Adrenal gland (tissue), 12 donors: Measurements from ENCODE around the gene LZTR1. TPM values are rescaled to one million over a fixed set of nuclear protein-coding genes. Genes with fewer than 3 reads are reported as not detected.

Experiments used
- DNase-seq, 7 donors: peaks; one replicate each; pipeline ENCODE4 v3.0.0-alpha.2; 2019 to 2020
- H3K27ac ChIP-seq, 5 donors: fragments of 200-600 bp; sonication (generic) in 4 of 5; 1 replicate in 3 of 5; 2 replicates in 2 of 5; pipeline versions ENCODE4 v1.5.1 to v1.8.0; 2016 to 2020; ENCODE audit warnings: mild to moderate bottlenecking in 1 of 5
- H3K27me3 ChIP-seq: fragments of 200-600 bp; 2 replicates; pipeline ENCODE4 v1.8.0; 2021
- H3K36me3 ChIP-seq, 2 donors: fragments of 200-600 bp; replicated peaks in 1 of 2; 1 replicate in 1 of 2; 2 replicates in 1 of 2; pipeline versions ENCODE4 v1.5.1 to v1.8.0; 2018 to 2022
- H3K4me1 ChIP-seq, 2 donors: fragments of 200-600 bp; replicated peaks in 1 of 2; 1 replicate in 1 of 2; 2 replicates in 1 of 2; pipeline versions ENCODE4 v1.5.1 to v1.8.0; 2018 to 2021
- H3K4me3 ChIP-seq, 4 donors: fragments of 200-600 bp; sonication (generic) in 3 of 4; one replicate each; pipeline ENCODE4 v1.5.1; 2016 to 2018
- H3K9me3 ChIP-seq, 3 donors: fragments of 200-600 bp; sonication (generic) in 1 of 3; replicated peaks in 1 of 3; 1 replicate in 2 of 3; 2 replicates in 1 of 3; pipeline versions ENCODE4 v1.5.1 to v1.8.0; 2016 to 2021
- POLR2A ChIP-seq, 2 donors: fragments of 450-650 bp; IDR thresholded peaks; one replicate each; pipeline ENCODE4 v1.6.1; 2017; ENCODE audit warnings: antibody characterized with exemption in 2 of 2, mild to moderate bottlenecking in 2 of 2, moderate library complexity in 1 of 2
- WGBS, 4 donors: extraction: QIAGEN DNeasy Blood & Tissue Kit in 2 of 4; methylation state at CpG; one replicate each; pipeline versions ENCODE4 v1.1.5 to v1.1.7; 2013 to 2017; 5-methylcytosine and 5-hydroxymethylcytosine counted together
- intact Hi-C, 2 donors: fragments of 100-400 bp; cut with DNase I; formaldehyde crosslinking; loops; one replicate each; pipeline versions ENCODE4 v1.14.1 to v1.15.0; 2022 to 2023
- polyA plus RNA-seq, 3 donors: library from polyadenylated mRNA; stranded (reverse); fragments of 200-250 nt in 2 of 3; fragments of 350-450 nt in 1 of 3; fragmentation: Illumina TruSeq in 1 of 3; extraction: RNeasy Lipid Tissue Mini Kit (QIAGEN cat#74804) in 1 of 3; gene quantifications; one replicate each; pipeline ENCODE4 v1.2.3, GENCODE V29; 2013 to 2014
- total RNA-seq, 9 donors: library from RNA; depleted of rRNA in 4 of 9; stranded (reverse); fragments of >200 nt in 4 of 9; fragments of 120-200 nt in 1 of 9; fragmentation: NEBNext Ultra II Directional in 1 of 9; extraction: Animal tissue kit (Norgen Biotek cat#: 25700) in 1 of 9; gene quantifications; one replicate each; pipeline versions ENCODE4 v1.1.0 to v1.2.4, GENCODE V29; 2013 to 2023
- TF ChIP-seq, protein P1 (sequence below), 6 experiments: fragments of 450-650 bp in 4 of 6; fragments of 200-600 bp in 2 of 6; sonication (generic) in 1 of 6; IDR thresholded peaks; 1 replicate in 5 of 6; 2 replicates in 1 of 6; pipeline versions ENCODE4 v1.5.1 to v1.8.0; 2016 to 2021; ENCODE audit warnings: antibody characterized with exemption in 6 of 6, mild to moderate bottlenecking in 2 of 6, moderate library complexity in 1 of 6
- donor health status: healthy with polysubstance abuse.
- donor health status: Bipolar disorder and iron deficiency.
- donor health status: DM: yes; HTN: yes; CAD: no.
- donor health status: DM: no; HTN: no; CAD: no.
- donor health status: DM: no; HTN: no; CAD: no.
- donor health status: DM: yes; HTN: yes; CAD: no.

The LZTR1 gene
- total and polyA plus RNA-seq, 12 donors, result 32.6 to 100 (median 55.8) TPM

DNA sequence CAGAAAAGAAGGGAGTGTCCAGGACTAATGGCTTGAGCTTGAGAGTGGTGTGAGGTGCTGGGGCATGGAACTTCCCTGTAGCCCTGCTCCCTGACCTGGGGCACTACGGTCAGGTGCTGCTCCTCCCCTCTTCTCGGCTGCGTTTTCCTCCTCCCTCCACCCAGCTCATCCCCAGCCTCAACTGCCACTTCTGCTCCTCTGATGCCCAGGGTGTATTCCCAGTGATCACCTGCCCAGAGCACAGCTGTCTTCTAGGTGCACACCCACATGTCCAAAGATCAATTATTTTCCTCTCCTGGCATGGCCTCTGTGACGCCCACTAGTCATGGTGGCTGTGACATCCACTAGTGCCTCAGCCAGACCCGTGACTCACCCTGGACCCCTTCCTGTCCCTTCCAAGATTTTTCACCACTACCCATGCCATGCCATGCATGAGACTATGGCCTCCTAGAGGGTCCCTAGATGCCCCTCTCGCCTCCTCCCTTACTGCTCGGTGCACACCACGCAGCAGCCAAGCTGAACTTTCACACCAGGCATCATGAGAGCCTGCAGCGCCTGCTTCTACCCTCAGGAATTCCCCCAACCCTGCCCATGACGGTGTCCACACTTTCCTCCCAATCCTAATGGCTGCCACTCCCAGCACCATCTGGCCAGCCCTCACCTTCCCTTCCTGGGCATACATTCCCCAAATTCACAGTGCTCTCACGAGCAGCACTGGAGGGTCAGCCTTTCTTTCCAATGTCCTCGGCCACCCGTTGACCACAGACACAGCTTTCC, 34.7 kb downstream of the LZTR1 start:
- Histone ChIP-seq H3K4me1 (peaks cover 15 to 18% of the 10 kb centered on the region in 2 donors), H3K27me3 (no peaks in the 10 kb centered on the region), H3K36me3 (no peaks in the 10 kb centered on the region), H3K27ac (peak overlapping the region in 1 of 5 donors; percentile 73), H3K4me3 (no peak overlapping the region), H3K9me3 (no peaks in the 10 kb centered on the region)
- 72 to 84% (median 77%) methylated on average over 13 of the region's 13 CpGs for WGBS, 4 donors
- no peak for DNase-seq
- no peak for TF ChIP-seq POLR2A (IDR thresholded peaks at IDR 0.05)
- TF ChIP-seq, protein P1, sequence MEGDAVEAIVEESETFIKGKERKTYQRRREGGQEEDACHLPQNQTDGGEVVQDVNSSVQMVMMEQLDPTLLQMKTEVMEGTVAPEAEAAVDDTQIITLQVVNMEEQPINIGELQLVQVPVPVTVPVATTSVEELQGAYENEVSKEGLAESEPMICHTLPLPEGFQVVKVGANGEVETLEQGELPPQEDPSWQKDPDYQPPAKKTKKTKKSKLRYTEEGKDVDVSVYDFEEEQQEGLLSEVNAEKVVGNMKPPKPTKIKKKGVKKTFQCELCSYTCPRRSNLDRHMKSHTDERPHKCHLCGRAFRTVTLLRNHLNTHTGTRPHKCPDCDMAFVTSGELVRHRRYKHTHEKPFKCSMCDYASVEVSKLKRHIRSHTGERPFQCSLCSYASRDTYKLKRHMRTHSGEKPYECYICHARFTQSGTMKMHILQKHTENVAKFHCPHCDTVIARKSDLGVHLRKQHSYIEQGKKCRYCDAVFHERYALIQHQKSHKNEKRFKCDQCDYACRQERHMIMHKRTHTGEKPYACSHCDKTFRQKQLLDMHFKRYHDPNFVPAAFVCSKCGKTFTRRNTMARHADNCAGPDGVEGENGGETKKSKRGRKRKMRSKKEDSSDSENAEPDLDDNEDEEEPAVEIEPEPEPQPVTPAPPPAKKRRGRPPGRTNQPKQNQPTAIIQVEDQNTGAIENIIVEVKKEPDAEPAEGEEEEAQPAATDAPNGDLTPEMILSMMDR (IDR thresholded peaks at IDR 0.05), result peak in 1 of 6 experiments; percentile 2
- intact Hi-C loops, result no loop called here

DNA sequence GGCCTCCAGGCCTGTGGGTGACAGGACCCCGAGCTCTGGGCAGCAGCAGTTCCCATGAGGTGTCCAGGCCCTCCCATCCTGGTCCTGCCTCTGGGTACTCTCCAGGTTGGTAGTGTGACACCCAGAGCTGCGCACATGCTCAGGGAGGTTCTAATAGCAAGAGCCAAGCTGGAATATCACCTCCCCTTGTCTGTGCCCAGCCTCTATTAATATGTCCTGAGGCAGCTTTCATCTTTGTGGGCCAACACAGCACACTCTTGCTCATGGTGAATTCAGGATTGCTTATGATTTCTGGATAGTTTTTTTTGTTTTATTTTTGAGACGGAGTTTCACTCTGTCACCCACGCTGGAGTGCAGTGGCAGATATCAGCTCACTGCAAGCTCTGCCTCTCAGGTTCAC, 36.2 kb downstream of the LZTR1 start:
- Histone ChIP-seq H3K36me3 (no peaks in the 10 kb centered on the region), H3K9me3 (no peaks in the 10 kb centered on the region), H3K4me1 (peaks cover 15 to 17% of the 10 kb centered on the region in 2 donors), H3K4me3 (no peak overlapping the region), H3K27me3 (no peaks in the 10 kb centered on the region), H3K27ac (no peak overlapping the region)
- WGBS, 4 donors, result 83 to 90% (median 87%) methylated on average over 2 to 4 of the region's 4 CpGs
- no peak for TF ChIP-seq POLR2A (IDR thresholded peaks at IDR 0.05)
- TF ChIP-seq, protein P1 (IDR thresholded peaks at IDR 0.05), result no peak
- intact Hi-C loops, result no loop called here
- DNase-seq, result no peak

DNA sequence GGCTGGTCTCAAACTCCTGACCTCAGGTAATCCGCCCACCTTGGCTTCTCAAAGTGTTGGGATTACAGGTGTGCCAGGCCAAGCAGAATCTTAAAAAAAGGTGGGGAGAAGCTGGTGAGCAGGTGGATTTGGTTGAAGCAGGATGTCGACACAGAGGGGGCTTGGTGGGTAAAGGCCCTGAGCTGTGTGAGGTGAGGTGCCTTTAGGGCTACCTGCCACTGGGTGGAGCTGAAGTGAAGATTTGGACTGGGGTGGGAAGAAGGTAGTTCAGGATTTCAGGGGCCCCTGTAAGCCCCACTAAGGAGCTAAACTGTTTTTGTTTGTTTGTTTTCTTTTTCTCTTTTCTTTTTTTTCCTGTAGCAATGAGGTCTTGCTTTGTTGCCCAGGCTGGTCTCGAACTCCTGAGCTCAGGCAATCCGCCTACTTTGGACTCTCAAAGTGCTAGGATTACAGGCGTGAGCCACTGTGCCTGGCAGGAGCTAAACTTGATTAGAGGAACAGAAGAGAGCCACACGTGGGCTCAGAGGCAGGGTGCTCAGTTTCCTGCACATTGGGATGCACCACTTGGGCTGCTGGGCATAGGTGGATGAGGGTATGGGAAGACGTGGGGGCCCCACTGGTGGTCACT, 38.8 kb downstream of the LZTR1 start:
- intact Hi-C loops, result no loop called here
- 59 to 68% (median 63%) methylated on average over 7 of the region's 7 CpGs for WGBS, 4 donors

DNA sequence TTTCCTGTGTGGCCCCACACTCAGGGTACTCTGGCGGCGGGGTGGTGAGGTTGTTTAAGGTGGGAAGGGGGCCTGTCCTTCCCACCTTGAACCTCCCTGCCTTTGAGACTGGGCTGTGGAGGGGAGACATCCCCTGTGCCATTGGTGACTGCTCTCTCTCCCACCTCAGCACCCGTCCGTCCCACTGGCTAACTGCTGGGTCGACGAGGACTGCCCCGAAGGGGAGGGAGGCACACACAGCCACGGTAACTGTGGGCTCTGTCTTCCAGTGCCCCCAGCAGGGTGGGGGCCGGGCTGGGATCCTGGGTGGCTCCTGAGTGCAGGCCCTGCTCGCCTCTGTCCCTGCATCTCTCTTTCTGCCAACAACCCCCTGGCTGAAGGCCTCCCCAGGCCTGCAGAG, 40.4 kb downstream of the LZTR1 start:
- 73 to 100% (median 80%) methylated on average over 3 to 10 of the region's 10 CpGs for WGBS, 4 donors
- Histone ChIP-seq H3K4me1 (no peaks in the 10 kb centered on the region), H3K4me3 (no peak overlapping the region), H3K9me3 (no peaks in the 10 kb centered on the region), H3K36me3 (no peaks in the 10 kb centered on the region), H3K27me3 (no peaks in the 10 kb centered on the region), H3K27ac (no peak overlapping the region)
- DNase-seq, result no peak
- no peak for TF ChIP-seq POLR2A (IDR thresholded peaks at IDR 0.05)
- TF ChIP-seq, protein P1 (IDR thresholded peaks at IDR 0.05), result no peak
- intact Hi-C loops, result no loop called here

More for the DNA sequence above, 38.8 kb downstream of the LZTR1 start:
- H3K9me3 ChIP-seq, result no peaks in the 10 kb centered on the region
- H3K27ac ChIP-seq, result no peak overlapping the region
- no peak for DNase-seq
- no peaks in the 10 kb centered on the region for H3K27me3 ChIP-seq
- H3K36me3 ChIP-seq, result no peaks in the 10 kb centered on the region
- H3K4me3 ChIP-seq, result no peak overlapping the region
- TF ChIP-seq, protein P1 (IDR thresholded peaks at IDR 0.05), result peak in 2 of 6 experiments; percentile 33
- no peak for TF ChIP-seq POLR2A (IDR thresholded peaks at IDR 0.05)
- no peaks in the 10 kb centered on the region for H3K4me1 ChIP-seq
